ENCODE results near the gene PDZRN3.

DNA sequence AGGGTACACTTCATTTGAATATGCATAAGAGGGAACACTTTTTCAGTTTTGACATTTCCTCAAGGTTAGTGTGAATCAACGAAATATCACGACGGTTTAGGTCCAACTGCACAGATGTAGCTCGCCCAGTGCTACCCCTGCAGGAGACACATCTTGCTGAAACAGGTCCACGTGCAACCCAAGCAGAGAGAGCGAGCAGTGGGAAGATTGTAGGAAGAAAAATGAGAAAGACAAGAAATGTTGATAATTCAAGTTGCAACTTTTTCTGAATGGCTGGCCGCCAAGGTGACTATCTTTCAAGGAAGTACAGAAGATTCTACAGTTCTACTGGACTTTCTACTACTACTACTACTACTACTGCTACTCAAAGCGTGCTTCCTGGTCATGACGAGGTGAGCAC, 231.7 kb downstream of the PDZRN3 start:
- TF ChIP-seq EZH2 (IDR thresholded peaks at IDR 0.05; ENCODE audit: borderline replicate concordance): no peak
- TF ChIP-seq, protein P1, sequence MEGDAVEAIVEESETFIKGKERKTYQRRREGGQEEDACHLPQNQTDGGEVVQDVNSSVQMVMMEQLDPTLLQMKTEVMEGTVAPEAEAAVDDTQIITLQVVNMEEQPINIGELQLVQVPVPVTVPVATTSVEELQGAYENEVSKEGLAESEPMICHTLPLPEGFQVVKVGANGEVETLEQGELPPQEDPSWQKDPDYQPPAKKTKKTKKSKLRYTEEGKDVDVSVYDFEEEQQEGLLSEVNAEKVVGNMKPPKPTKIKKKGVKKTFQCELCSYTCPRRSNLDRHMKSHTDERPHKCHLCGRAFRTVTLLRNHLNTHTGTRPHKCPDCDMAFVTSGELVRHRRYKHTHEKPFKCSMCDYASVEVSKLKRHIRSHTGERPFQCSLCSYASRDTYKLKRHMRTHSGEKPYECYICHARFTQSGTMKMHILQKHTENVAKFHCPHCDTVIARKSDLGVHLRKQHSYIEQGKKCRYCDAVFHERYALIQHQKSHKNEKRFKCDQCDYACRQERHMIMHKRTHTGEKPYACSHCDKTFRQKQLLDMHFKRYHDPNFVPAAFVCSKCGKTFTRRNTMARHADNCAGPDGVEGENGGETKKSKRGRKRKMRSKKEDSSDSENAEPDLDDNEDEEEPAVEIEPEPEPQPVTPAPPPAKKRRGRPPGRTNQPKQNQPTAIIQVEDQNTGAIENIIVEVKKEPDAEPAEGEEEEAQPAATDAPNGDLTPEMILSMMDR (IDR thresholded peaks at IDR 0.05; ENCODE audit: poor library complexity): no peak
- TF ChIP-seq EZH2phosphoT487 (IDR thresholded peaks at IDR 0.05; ENCODE audit: low read depth, severe bottlenecking, unreplicated experiment): no peak
